ENCODE measurements around the gene RBL1. TPM values are rescaled to one million over a fixed set of nuclear protein-coding genes. Genes with fewer than 3 reads are reported as not detected.
"Not testable (repeated sequence)": the region's sequence is repeated elsewhere in the genome, so short reads cannot be mapped to it uniquely, and the experiment has no call there.

The RBL1 gene
- total RNA-seq, 2 donors from 2014 or later = 35.6 to 58.3 TPM

DNA sequence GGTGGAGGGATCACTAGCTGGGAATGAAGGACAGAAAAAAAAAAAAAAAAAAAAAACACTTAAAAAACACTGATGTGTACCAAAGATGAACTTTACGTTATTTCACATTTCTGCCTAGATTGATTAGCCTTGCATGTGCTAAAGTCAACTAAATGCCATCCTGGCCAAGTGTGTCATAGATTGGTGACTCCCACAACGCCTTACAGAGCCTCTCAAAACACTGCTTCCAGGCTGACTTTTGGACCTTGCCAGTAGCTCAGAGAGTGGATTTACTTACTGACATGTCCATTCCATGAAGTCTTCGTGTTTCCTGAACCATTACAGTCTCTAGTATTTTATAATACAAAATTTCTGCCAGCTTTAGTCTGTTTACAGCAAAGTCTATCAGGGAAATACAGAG lies 40.5 kb downstream of the RBL1 start:
- Mint-ChIP-seq H3K4me1 (ENCODE audit: low read depth in 2 of 2) (no peaks in the 10 kb centered on the region), H3K9me3 (no peaks in the 10 kb centered on the region), H3K27me3 (no peaks in the 10 kb centered on the region), H3K27ac (no peak overlapping the region), H3K36me3 (peaks cover 56% of the 10 kb centered on the region), H3K4me3 (no peak overlapping the region)
- ATAC-seq (no peak), DNase-seq (ENCODE audit: low spot score) (no peak)

GRCh38 chr20:37053230-37053950 lies 42.4 kb downstream of the RBL1 start:
- H3K4me1 Mint-ChIP-seq (ENCODE audit: low read depth in 2 of 2) = peaks cover 0 to 1% of the 10 kb centered on the region in 2 donors
- no peak overlapping the region for H3K4me3 Mint-ChIP-seq
- DNase-seq (ENCODE audit: low spot score) (no peak), ATAC-seq (no peak)
- no peaks in the 10 kb centered on the region for H3K9me3 Mint-ChIP-seq
- H3K27ac Mint-ChIP-seq = no peak overlapping the region
- peaks cover 46% of the 10 kb centered on the region for H3K36me3 Mint-ChIP-seq
- no peaks in the 10 kb centered on the region for H3K27me3 Mint-ChIP-seq

DNA sequence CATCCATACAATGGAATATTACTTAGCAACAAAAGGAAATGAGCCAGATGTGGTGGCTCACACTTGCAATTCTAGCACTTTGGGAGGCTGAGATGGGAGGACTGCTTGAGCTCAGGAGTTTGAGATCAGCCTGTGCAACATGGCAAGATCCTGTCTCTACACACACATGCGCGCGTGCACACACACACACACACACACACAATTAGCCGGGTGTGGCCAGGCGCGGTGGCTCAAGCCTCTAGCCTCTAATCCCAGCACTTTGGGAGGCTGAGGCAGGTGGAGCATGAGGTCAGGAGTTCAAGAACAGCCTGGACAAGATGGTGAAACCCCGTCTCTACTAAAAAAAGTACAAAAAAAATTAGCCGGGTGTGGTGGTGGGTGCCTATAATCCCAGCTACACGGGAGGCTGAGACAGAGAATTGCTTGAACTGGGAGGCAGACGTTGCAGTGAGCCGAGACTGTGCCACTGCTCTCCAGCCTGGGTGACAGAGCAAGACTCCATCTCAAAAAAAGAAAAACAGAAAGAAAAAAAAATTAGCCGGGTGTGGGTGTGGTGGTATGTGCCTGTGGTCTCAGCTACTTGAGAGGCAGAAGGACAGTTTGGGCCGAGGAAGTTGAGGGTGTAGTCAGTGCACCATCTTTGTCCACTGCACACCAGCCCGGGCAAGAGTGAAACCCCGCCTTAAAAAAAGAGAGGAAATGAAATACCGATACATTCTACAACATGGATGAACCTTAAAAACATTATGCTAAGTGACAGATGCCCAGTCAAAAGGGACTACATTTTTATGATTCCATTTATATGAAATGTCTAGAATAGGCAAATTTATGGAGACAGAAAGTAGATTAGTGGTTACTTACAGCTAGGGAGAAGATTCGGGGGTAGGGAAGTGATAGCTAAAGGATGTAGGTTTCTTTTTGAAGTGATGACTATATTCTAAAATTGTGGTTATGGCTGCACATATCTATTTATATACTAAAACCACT lies 52.5 kb downstream of the RBL1 start:
- peak overlapping the region; percentile 87 to 90 for H3K27ac Mint-ChIP-seq
- ATAC-seq = peak; percentile 86 to 88
- H3K36me3 Mint-ChIP-seq = peaks cover 34% of the 10 kb centered on the region
- peak overlapping the region; percentile 84 for H3K4me3 Mint-ChIP-seq
- DNase-seq (ENCODE audit: low spot score) = peak; percentile 63
- no peaks in the 10 kb centered on the region for H3K27me3 Mint-ChIP-seq
- no peaks in the 10 kb centered on the region for H3K9me3 Mint-ChIP-seq
- H3K4me1 Mint-ChIP-seq (ENCODE audit: low read depth in 2 of 2) = peaks cover 24 to 40% of the 10 kb centered on the region in 2 donors

DNA sequence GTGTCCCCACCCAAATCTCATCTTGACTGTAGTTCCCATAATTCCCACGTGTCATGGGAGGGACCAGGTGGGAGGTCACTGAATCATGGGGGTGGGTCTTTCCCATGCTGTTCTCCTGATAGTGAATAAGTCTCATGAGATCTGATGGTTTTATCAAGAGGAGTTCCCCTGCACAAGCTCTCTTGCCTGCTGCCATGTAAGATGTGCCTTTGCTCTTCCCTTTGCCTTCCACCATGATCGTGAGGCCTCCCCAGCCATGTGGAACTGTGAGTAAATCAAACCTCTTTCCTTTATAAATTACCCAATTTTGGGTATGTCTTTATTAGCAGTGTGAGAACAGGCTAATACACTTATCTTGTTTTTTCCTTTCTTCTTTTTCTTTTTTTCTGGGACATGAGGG lies 56.4 kb downstream of the RBL1 start:
- DNase-seq (ENCODE audit: low spot score); H3K4me3 Mint-ChIP-seq; H3K27me3 Mint-ChIP-seq; H3K27ac Mint-ChIP-seq; ATAC-seq; H3K9me3 Mint-ChIP-seq: not testable (repeated sequence)
- H3K4me1 Mint-ChIP-seq (ENCODE audit: low read depth in 2 of 2) = peaks cover 24 to 30% of the 10 kb centered on the region in 2 donors
- peaks cover 33% of the 10 kb centered on the region for H3K36me3 Mint-ChIP-seq

GRCh38 chr20:37032077-37032476 lies 63.7 kb downstream of the RBL1 start:
- ATAC-seq (no peak), DNase-seq (ENCODE audit: low spot score) (no peak)
- Mint-ChIP-seq H3K36me3 (peaks cover 21% of the 10 kb centered on the region), H3K27ac (no peak overlapping the region), H3K4me1 (ENCODE audit: low read depth in 2 of 2) (no peaks in the 10 kb centered on the region), H3K9me3 (no peaks in the 10 kb centered on the region), H3K27me3 (no peaks in the 10 kb centered on the region), H3K4me3 (no peak overlapping the region)

- Mint-ChIP-seq H3K4me1 (ENCODE audit: low read depth in 2 of 2) (no peaks in the 10 kb centered on the region), H3K36me3 (peaks cover 23% of the 10 kb centered on the region), H3K27ac (no peak overlapping the region), H3K27me3 (no peaks in the 10 kb centered on the region), H3K9me3 (no peaks in the 10 kb centered on the region), H3K4me3 (no peak overlapping the region)
- DNase-seq (ENCODE audit: low spot score) (no peak), ATAC-seq (no peak)
Measured at GRCh38 chr20:37020636-37021035, 75.2 kb downstream of the RBL1 start.

DNA sequence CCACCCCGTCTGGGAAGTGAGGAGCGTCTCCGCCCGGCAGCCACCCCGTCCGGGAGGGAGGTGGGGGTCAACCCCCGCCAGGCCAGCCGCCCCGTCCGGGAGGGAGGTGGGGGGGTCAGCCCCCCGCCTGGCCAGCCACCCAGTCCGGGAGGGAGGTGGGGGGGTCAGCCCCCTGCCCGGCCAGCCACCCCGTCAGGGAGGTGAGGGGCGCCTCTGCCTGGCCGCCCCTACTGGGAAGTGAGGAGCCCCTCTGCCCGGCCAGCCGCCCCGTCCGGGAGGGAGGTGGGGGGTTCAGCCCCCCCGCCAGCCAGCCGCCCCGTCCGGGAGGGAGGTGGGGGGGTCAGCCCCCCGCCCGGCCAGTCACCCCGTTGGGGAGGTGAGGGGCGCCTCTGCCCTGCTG lies 83.2 kb downstream of the RBL1 start:
- H3K9me3 Mint-ChIP-seq; DNase-seq (ENCODE audit: low spot score); H3K4me3 Mint-ChIP-seq; ATAC-seq; H3K27me3 Mint-ChIP-seq; H3K36me3 Mint-ChIP-seq; H3K27ac Mint-ChIP-seq: not testable (repeated sequence)
- H3K4me1 Mint-ChIP-seq (ENCODE audit: low read depth in 2 of 2) = peaks cover 9 to 13% of the 10 kb centered on the region in 2 donors

DNA sequence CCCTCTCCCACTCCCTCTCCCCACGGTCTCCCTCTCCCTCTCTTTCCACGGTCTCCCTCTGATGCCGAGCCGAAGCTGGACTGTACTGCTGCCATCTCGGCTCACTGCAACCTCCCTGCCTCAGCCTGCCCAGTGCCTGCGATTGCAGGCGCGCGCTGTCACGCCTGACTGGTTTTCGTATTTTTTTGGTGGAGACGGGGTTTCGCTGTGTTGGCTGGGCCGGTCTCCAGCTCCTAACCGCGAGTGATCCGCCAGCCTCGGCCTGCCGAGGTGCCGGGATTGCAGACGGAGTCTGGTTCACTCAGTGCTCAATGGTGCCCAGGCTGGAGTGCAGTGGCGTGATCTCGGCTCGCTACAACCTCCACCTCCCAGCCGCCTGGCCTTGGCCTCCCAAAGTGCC lies 83.9 kb downstream of the RBL1 start:
- H3K9me3 Mint-ChIP-seq; H3K36me3 Mint-ChIP-seq; H3K27ac Mint-ChIP-seq; H3K4me3 Mint-ChIP-seq; DNase-seq (ENCODE audit: low spot score); ATAC-seq; H3K27me3 Mint-ChIP-seq: not testable (repeated sequence)
- peaks cover 9 to 13% of the 10 kb centered on the region in 2 donors for H3K4me1 Mint-ChIP-seq (ENCODE audit: low read depth in 2 of 2)

DNA sequence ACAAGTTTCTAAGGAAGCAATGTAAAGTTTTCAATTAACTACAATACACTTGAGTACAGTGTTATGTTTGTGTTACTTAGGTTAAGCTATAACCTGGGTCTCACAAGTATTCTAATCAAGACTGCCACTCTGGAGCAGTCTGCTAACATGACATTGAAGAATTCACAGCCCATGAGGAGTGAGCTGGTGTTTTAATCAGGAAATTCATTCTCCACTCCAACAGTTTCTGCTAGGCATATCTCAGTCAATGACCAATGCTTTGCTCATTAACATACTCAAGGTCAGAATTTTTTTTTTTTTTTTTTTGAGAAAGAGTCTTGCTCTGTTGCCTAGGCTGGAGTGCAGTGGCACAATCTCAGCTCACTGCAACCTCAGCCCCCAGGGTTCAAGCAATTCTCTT lies 84.7 kb downstream of the RBL1 start:
- ATAC-seq (no peak), DNase-seq (ENCODE audit: low spot score) (no peak)
- no peaks in the 10 kb centered on the region for H3K27me3 Mint-ChIP-seq
- no peaks in the 10 kb centered on the region for H3K36me3 Mint-ChIP-seq
- H3K9me3 Mint-ChIP-seq = no peaks in the 10 kb centered on the region
- peaks cover 9 to 13% of the 10 kb centered on the region in 2 donors for H3K4me1 Mint-ChIP-seq (ENCODE audit: low read depth in 2 of 2)
- no peak overlapping the region for H3K27ac Mint-ChIP-seq
- no peak overlapping the region for H3K4me3 Mint-ChIP-seq

GRCh38 chr20:37007898-37008649 lies 87.7 kb downstream of the RBL1 start:
- ATAC-seq = no peak
- DNase-seq (ENCODE audit: low spot score) = no peak
- H3K27ac Mint-ChIP-seq = peak overlapping the region; percentile 55 to 60
- no peak overlapping the region for H3K4me3 Mint-ChIP-seq
- H3K9me3 Mint-ChIP-seq = no peaks in the 10 kb centered on the region
- H3K36me3 Mint-ChIP-seq = peaks cover 7% of the 10 kb centered on the region
- H3K4me1 Mint-ChIP-seq (ENCODE audit: low read depth in 2 of 2) = peaks cover 8 to 9% of the 10 kb centered on the region in 2 donors
- H3K27me3 Mint-ChIP-seq = no peaks in the 10 kb centered on the region

DNA sequence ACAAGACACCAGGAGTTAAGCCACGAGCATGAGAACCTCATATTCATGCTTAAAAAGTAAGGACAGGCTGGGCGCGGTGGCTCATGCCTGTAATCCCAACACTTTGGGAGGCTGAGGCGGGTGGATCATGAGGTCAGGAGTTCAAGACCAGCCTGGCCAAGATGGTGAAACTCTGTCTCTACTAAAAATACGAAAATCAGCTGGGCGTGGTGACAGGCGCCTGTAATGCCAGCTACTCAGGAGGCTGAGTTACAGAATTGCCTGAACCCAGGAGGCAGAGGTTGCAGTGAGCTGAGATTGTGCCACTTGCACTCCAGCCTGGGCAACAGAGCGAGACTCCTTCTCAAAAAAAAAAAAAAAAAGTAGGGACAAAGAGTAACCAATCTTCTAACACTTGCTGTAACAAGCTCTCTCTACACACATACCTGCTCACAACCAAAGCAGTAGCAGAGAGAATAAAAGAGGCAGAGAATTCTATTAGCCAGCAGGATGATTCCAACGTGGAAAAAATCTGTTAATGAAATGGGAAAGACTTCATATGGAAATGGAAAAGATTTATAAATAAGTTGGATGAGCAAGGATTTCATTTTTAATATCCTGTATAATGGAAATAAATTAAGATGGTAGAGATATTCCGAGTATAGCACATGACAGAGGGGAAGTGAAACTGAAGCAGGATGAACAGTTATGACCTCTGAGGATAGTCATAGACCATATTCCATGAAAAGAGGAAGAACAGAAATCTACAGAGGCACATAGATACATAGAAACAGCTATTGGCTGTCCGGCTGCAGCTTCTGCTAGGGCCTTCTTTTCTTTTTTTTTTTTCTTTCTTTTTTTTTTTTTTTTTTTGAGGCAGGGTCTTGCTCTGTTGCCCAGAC lies 90.5 kb downstream of the RBL1 start:
- H3K9me3 Mint-ChIP-seq; DNase-seq (ENCODE audit: low spot score); ATAC-seq; H3K4me1 Mint-ChIP-seq (ENCODE audit: low read depth in 2 of 2); H3K4me3 Mint-ChIP-seq; H3K27me3 Mint-ChIP-seq: not testable (repeated sequence)
- Mint-ChIP-seq H3K36me3 (peaks cover 10% of the 10 kb centered on the region), H3K27ac (peak overlapping the region; percentile 31 to 44)

DNA sequence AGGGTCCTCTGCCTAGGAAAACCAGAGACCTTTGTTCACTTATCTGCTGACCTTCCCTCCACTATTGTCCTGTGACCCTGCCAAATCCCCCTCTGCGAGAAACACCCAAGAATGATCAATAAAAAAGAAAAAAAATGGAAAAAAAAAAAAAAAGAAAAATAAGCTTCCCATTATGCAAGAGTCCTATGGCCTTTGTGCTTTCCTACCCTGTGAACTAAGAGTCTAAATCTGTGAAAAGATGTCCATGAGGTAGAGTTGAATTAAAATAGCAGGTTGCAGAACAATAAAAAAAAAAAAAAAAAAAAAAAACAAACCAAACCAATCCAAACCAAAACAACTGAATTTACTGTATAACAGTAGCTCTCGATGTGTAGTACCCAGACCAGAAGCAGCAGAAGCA lies 94.2 kb downstream of the RBL1 start:
- H3K4me1 Mint-ChIP-seq (ENCODE audit: low read depth in 2 of 2); ATAC-seq; H3K4me3 Mint-ChIP-seq; H3K27ac Mint-ChIP-seq; DNase-seq (ENCODE audit: low spot score); H3K27me3 Mint-ChIP-seq; H3K9me3 Mint-ChIP-seq: not testable (repeated sequence)
- H3K36me3 Mint-ChIP-seq = peaks cover 10% of the 10 kb centered on the region

DNA sequence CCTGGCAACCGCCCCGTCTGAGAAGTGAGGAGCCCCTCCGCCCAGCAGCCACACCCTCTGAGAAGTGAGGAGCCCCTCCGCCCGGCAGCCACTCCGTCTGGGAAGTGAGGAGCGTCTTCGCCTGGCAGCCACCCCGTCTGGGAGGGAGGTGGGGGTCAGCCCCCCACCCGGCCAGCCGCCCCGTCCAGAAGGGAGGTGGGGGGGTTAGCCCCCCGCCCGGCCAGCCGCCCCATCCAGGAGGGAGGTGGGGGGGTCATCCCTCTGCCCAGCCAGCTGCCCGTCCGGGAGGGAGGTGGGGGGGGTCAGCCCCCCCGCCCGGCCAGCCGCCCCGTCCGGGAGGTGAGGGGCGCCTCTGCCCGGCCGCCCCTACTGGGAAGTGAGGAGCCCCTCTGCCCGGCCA lies 95.6 kb downstream of the RBL1 start:
- not testable (repeated sequence) for ATAC-seq; DNase-seq (ENCODE audit: low spot score); H3K9me3 Mint-ChIP-seq; H3K4me3 Mint-ChIP-seq; H3K27ac Mint-ChIP-seq; H3K4me1 Mint-ChIP-seq (ENCODE audit: low read depth in 2 of 2); H3K27me3 Mint-ChIP-seq
- peaks cover 21% of the 10 kb centered on the region for H3K36me3 Mint-ChIP-seq
